ENCODE results near the gene RAB26.
A peak's percentile ranks its signal among the peaks of the same experiment; 100 is the strongest.
"Not testable (repeated sequence)": the region's sequence is repeated elsewhere in the genome, so short reads cannot be mapped to it uniquely, and the experiment has no call there.

RAB26 gene

GRCh38 chr16:2147981-2148671 lies at the start of gene RAB26:
RAB26 (plus strand) TSS chr16:2148625; CDS start chr16:2148784, 159 bp downstream.
- DNase-seq, result peak in 1 of 2 experiments; percentile 72

GRCh38 chr16:2101581-2101980 lies 46.8 kb upstream of the RAB26 start:
- not testable (repeated sequence) for DNase-seq

- no peak for DNase-seq
Observed at GRCh38 chr16:2102471-2102870, 46.0 kb upstream of the RAB26 start.

DNA sequence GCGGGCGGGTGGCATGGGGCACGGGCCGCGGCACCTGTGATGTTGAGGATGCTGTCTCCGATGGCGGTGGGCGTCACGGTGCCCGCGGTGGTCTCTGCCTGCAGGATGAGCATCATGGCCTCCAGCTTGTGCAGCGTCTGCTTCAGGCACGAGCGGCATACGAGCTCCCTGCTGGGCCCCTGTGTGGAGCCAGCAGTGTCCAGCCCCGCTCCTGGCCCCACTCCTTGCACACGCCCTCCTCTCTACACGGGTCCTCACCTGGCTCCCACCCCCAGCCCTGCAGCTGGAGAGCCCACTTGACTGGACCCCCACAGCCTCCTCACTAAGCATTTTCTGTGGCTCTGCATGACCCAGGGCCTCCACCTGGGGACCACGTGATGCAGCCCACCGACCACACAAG lies 44.0 kb upstream of the RAB26 start:
- DNase-seq, result not testable (repeated sequence)

DNA sequence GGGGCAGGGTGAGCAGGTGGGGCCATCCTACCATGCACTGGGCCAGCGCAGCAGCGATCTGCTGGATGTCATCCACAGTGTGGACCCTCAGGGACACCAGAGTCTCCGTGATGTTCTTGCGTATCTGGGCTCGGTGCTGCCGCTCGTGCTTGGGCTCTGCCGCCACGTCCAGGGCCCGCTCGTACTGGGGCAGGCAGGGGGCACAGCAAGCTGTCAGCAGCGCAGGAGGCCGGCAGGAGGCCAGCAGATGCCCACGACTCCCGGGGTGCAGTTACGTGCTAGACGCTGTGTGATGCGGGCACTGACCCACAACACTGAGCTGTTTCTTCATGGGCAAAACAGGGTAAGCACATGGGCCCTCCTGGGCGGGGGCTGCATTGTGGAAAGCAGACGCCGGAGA lies 43.1 kb upstream of the RAB26 start:
- not testable (repeated sequence) for DNase-seq

- not testable (repeated sequence) for DNase-seq
Observed at GRCh38 chr16:2105769-2106168, 42.7 kb upstream of the RAB26 start.

DNA sequence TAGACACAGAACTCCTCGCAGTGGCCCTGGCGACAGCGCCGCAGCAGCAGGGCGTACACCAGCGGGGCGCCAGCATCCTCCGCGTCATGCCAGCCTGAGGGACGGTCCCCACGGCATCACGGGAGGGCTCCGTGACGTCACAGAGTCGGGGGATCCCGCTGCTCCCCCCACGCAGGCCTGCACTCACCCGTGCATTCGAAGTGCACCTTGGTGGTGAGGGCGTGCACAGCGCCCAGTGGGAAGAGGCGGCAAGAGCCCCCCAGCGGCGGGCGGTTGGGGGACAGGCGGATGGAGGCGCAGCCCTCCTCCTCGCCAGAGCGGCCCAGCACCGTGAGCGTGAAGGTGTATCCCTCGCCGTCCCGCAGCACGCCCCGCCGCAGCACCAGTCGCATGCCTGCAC lies 42.2 kb upstream of the RAB26 start:
- DNase-seq, result not testable (repeated sequence)

- DNase-seq, result not testable (repeated sequence)
Observed at GRCh38 chr16:2107121-2107790, 41.2 kb upstream of the RAB26 start.

DNA sequence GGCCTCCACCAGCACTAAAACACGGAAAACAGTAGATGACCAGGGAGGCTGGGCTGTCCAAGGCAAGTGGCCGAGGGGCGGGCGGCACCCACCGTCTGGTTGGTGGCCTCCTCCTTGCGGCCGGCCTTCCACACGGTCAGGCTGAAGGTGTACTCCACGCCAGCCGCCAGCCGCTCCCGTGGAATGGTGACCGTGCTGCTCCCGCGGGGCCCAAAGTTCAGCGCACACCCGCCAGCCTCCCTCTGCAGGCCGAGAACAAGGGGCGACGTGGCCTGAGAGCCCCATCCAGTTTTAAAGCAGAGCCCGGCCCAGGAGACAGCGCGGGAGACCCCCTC lies 40.7 kb upstream of the RAB26 start:
- DNase-seq, result not testable (repeated sequence)

GRCh38 chr16:2108446-2109270 lies 39.8 kb upstream of the RAB26 start:
- not testable (repeated sequence) for DNase-seq

GRCh38 chr16:2109271-2109580 lies 39.2 kb upstream of the RAB26 start:
- not testable (repeated sequence) for DNase-seq

GRCh38 chr16:2109872-2110271 lies 38.6 kb upstream of the RAB26 start:
- DNase-seq, result not testable (repeated sequence)

- not testable (repeated sequence) for DNase-seq
Observed at GRCh38 chr16:2110332-2111008, 38.0 kb upstream of the RAB26 start.

- DNase-seq, result not testable (repeated sequence)
Observed at GRCh38 chr16:2111009-2111353, 37.4 kb upstream of the RAB26 start.

GRCh38 chr16:2111412-2112335 lies 36.8 kb upstream of the RAB26 start:
- DNase-seq, result not testable (repeated sequence)

- DNase-seq, result not testable (repeated sequence)
Observed at GRCh38 chr16:2112539-2113106, 35.8 kb upstream of the RAB26 start.

- DNase-seq, result not testable (repeated sequence)
Observed at GRCh38 chr16:2114225-2114624, 34.2 kb upstream of the RAB26 start.

- not testable (repeated sequence) for DNase-seq
Observed at GRCh38 chr16:2114885-2115590, 33.4 kb upstream of the RAB26 start.

DNA sequence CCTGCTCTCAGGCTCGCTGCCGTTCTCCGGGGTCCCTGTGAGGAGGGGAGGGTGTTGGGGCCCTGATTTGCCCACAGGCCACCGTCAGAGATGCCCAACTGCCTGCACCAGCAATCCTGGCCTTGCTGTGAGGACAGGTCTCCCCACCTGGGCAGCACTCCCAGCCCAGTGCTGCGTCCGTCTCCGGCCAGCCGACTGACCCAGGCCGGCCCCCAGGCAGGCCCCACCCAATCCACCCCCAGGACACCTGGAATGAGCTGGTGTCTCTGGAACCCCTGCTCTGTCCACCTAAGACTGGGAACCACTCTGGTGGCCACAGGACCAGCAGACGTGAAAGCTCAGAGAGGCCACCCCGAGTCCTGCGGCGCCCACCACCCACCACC lies 32.8 kb upstream of the RAB26 start:
- DNase-seq, result no peak

GRCh38 chr16:2116428-2116827 lies 32.0 kb upstream of the RAB26 start:
- not testable (repeated sequence) for DNase-seq

DNA sequence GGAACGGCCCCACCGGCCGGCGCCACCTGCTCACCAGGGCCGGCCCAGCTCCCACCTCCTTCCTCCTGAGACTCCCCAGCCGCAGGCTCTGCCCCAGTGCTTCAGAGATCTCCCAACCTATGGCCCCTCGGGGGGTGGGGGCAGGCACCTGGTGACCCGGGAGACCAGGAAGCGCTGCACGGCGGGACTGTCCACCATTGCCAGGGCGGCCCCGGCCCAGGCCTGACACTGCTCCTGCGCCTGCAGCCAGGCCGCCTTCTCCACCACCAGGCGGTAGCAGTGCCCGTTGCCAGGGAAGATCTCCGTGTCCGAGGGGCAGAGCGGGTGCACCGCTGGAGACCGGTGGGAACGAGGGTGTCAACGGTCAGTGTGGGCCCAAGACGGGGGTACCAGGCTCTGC lies 31.1 kb upstream of the RAB26 start:
- DNase-seq, result not testable (repeated sequence)
